ENCODE data around the gene UCKL1. TPM values are rescaled to one million over a fixed set of nuclear protein-coding genes. Genes with fewer than 3 reads are reported as not detected.
"Not testable (repeated sequence)": the region's sequence is repeated elsewhere in the genome, so short reads cannot be mapped to it uniquely, and the experiment has no call there.

UCKL1 gene
- total and polyA plus RNA-seq, 5 experiments from 2014 or later, result 19.8 to 50.9 (median 28.3) TPM

DNA sequence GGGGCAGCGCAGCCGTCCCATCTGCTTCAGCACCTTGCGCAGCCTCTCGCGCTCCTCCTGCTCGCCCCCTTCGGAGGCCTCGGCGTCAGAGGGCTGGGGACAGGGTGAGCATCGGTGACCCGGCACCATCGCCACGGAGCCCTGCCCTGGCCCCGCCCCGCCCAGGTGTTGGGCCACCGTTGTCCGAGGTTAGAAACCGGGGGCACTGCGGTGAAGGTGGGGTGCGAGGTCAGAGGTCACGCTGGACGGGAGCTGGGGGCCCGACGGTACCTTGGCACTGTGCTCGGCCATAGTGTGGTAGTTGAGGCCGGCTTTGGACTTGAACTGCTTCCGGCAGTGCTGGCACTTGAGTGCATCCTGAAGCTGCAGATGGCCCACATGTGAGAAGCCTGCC lies 7.1 kb upstream of the UCKL1 start:
- Mint-ChIP-seq H3K4me1 (peaks cover 3 to 6% (median 3%) of the 10 kb centered on the region in 4 donors), H3K36me3 (peaks cover 0 to 22% (median 2%) of the 10 kb centered on the region in 3 donors), H3K9me3 (peaks cover 0 to 6% (median 0%) of the 10 kb centered on the region in 9 donors), H3K4me3 (peak overlapping the region in 1 of 10 donors; percentile 56), H3K27ac (no peak overlapping the region), H3K27me3 (no peaks in the 10 kb centered on the region)
- DNase-seq, result peak in 1 of 10 donors; percentile 57
- ATAC-seq, result no peak
- POLR2A ChIA-PET, result interaction anchor here (0.5 to 1.5 kb wide), 3 partner anchors 10 to 43 kb away, joined by 3 read pairs; partner anchors contain the start of gene PRPF6

DNA sequence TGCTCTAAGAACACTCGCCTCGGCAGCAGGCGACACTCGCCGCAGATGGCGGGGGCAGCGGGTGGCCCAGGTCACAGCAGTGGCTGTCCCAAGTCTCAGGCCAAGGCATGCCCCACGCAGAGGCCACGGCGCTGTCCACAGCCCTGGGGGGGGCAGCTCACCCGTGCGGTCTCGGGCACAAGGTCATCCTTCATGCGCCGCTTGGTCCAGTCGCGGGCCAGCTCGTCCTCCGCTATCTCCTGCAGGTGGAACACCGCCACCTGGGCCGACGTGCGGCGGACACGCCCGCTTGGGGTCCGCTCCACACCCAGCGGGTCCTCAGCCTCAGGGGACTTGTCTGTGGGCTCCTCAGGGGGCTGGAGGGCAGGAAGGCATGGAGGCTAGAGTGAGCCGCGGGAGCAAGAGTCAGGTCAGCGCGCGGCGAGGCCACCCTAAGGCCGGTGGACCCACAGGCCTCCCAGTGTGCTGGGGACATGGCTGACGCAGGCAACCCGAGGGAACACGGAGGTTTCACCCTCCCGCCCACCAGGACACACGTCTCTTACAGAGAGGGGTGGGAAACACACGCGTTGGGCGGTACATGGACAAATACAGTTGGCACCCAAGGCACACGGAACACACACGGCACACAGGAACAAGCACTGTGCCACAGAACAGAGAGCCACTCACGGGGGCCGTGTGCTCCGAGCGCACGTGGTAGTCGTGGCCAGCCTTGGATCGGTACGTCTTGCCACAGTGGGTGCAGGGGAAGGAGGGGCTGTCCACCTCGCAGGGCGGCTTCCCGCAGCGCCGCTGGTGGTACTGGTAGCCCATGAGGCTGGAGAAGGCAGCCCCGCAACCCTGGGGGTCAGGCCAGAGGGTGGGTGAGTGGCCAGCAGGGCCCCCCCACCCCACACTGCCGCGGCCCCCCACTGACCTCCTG lies 6.5 kb upstream of the UCKL1 start:
- H3K4me1 Mint-ChIP-seq, result peaks cover 0 to 6% (median 3%) of the 10 kb centered on the region in 4 donors
- peak overlapping the region in 1 of 10 donors; percentile 24 for H3K27ac Mint-ChIP-seq
- no peaks in the 10 kb centered on the region for H3K27me3 Mint-ChIP-seq
- H3K4me3 Mint-ChIP-seq, result no peak overlapping the region
- H3K9me3 Mint-ChIP-seq, result peaks cover 0 to 6% (median 0%) of the 10 kb centered on the region in 9 donors
- H3K36me3 Mint-ChIP-seq, result peaks cover 0 to 22% (median 2%) of the 10 kb centered on the region in 3 donors
- POLR2A ChIA-PET, result interaction anchor here (1.5 kb wide), 1 partner anchor 18 kb away, joined by 3 read pairs; the partner anchor contains the start of gene PRPF6
- DNase-seq (no peak), ATAC-seq (no peak)

DNA sequence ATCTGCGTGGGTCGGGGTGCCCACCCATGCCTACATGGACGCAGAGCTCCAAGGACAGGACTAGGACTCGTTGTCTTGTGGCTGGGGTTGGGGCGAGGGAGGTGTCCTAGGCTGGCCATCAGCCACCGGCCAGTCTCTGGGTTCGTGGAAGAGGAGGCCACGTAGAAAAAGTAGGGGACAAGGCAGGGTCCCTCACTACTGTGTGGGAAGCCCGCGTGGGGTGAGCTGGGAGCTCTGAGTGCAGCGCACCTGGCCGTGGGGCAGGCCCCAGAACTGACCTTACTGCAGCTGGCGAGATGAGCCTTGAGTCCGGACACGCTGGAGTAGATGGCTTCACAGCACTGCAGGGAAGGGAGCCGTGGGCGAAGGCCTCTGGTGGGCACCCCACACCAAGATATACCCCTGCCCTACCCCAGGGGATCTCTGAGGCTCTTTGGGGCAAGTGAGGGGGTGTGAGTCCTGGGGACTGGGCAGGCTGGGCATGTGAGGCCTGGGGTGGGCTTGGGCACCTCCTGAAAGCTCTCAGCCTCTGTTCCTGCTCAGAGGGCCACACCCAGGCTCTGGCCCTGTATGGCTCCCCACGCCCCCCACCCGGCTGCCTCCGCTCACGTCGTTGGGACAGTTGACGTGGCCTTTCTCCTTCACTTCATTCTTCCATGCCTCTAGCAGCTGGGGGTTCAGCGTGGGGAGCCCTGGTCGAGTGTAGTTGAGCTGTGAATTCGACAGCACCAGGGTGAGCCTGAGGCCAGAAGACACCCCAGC lies 5.6 kb upstream of the UCKL1 start:
- H3K27ac Mint-ChIP-seq, result peak overlapping the region in 1 of 10 donors; percentile 24
- H3K4me3 Mint-ChIP-seq, result no peak overlapping the region
- no peaks in the 10 kb centered on the region for H3K27me3 Mint-ChIP-seq
- POLR2A ChIA-PET, result interaction anchor here (0.6 to 1.2 kb wide), 3 partner anchors 10 to 105 kb away, joined by 3 to 5 read pairs (median 3); no protein-coding TSS in a partner anchor
- no peak for ATAC-seq
- peaks cover 0 to 22% (median 2%) of the 10 kb centered on the region in 3 donors for H3K36me3 Mint-ChIP-seq
- no peak for DNase-seq
- peaks cover 0 to 6% (median 0%) of the 10 kb centered on the region in 9 donors for H3K9me3 Mint-ChIP-seq
- H3K4me1 Mint-ChIP-seq, result peaks cover 3 to 12% (median 7%) of the 10 kb centered on the region in 4 donors

DNA sequence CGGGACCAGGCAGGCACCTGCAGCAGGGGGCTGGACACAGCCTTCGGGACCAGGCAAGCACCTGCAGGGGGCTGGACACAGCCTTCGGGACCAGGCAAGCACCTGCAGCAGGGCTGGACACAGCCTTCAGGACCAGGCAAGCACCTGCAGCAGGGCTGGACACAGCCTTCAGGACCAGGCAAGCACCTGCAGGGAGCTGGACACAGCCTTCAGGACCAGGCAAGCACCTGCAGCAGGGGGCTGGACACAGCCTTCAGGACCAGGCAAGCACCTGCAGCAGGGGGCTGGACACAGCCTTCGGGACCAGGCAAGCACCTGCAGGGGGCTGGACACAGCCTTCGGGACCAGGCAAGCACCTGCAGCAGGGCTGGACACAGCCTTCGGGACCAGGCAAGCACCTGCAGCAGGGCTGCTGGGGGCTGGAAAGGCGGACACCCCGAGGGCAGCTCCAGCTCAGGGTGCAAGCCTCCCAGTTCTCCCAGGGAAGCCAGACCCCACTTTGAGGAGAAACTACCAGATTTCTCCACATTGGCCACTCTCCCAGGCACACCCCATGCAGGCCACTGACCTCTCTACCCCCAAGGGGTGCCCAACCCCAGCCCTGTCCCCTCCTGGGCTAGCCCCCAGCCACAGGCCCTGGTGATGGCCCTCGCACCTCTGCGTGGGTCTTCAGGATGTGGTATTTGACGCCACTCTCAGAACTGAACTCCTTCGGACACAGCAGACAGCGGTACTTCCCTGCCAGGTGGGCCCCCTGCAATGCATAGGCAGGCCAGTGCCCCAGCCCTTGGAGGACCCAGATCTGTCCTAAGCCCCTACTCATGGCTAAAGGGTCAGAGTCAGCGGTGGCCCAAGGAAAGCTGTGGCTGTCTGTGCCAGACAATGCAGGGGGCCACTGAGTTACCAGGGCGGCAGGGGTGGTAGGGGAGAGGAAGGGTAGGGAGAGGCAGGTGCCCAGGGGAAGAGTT lies 4.7 kb upstream of the UCKL1 start:
- H3K36me3 Mint-ChIP-seq, result peaks cover 0 to 22% (median 2%) of the 10 kb centered on the region in 3 donors
- not testable (repeated sequence) for ATAC-seq

DNA sequence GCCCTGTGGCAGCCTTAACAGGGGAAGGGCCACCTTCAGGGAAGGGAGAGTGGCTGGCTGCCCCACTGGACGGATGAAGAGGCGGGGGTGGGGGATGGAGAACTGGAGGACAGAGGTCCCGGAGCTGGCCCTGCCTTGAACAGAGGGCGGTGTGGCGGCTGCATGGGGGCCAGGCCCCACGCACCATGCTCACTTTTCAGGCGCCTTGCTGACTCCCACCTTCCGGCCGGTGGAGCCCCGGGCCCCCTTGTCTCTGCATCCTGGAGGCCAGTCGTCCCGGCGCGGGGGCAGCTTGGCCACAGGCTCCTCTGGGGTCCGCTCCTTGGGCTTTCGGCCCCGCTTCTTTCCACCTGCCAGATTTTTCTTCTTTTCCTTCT lies 3.5 kb upstream of the UCKL1 start:
- POLR2A ChIA-PET, result no interaction called here
- no peak overlapping the region for H3K27ac Mint-ChIP-seq

More for the DNA sequence above, 4.7 kb upstream of the UCKL1 start:
- POLR2A ChIA-PET, result interaction anchor here (0.6 to 1.2 kb wide), 3 partner anchors 11 to 104 kb away, joined by 3 to 5 read pairs (median 3); no protein-coding TSS in a partner anchor
- H3K4me1 Mint-ChIP-seq, result peaks cover 4 to 13% (median 9%) of the 10 kb centered on the region in 4 donors
- not testable (repeated sequence) for H3K9me3 Mint-ChIP-seq, H3K27me3 Mint-ChIP-seq, H3K27ac Mint-ChIP-seq, DNase-seq, H3K4me3 Mint-ChIP-seq

DNA sequence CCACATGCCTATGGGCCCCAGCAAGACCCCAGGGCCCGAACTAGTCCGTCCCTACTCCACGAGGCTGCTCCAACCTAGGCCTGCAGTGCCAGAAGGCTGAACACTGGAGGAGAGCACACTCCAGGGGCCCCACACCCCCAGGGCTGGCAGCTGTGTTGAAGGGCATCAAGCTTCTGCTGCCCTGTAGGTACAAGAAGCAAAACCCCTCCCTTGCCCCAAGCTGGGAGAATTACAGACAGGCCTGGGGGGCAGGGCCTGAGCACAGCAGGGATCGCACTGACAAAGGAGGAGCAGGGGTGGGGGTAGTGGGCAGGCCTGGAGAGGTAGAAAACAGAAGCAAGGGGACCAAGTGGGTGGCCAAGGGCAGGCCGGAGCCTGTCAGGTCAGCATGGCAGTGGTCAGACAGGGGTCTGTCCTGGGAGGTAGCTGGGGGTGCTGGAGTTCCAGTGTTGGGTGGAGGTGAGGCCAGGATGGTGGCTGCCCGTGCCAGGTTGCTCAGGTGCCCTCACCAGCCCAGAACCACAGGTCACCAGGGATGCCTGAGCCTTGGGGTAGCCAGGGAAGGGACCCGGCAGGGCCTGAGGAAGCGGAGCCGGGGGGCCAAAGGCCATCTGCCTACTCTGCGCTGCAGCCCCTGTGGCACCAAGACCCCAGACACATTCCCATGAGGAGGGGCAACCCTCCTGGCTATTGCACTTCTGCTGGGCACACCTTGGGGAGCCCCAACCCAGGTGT lies 2.9 kb upstream of the UCKL1 start:
- DNase-seq (no peak), ATAC-seq (no peak)
- Mint-ChIP-seq H3K4me1 (peaks cover 7 to 23% (median 17%) of the 10 kb centered on the region in 4 donors), H3K27ac (peak overlapping the region in 4 of 10 donors; percentile 20 to 75 (median 53)), H3K36me3 (peaks cover 0 to 20% (median 2%) of the 10 kb centered on the region in 3 donors), H3K27me3 (no peaks in the 10 kb centered on the region), H3K9me3 (peaks cover 0 to 3% (median 0%) of the 10 kb centered on the region in 9 donors), H3K4me3 (peak overlapping the region in 2 of 10 donors; percentile 14 to 47)
- POLR2A ChIA-PET, result interaction anchor here (0.6 to 1.0 kb wide), 4 partner anchors 8 to 84 kb away, joined by 3 to 5 read pairs (median 4); no protein-coding TSS in a partner anchor

More for the DNA sequence above, 3.5 kb upstream of the UCKL1 start:
- Mint-ChIP-seq H3K4me1 (peaks cover 4 to 18% (median 12%) of the 10 kb centered on the region in 4 donors), H3K27me3 (no peaks in the 10 kb centered on the region), H3K4me3 (no peak overlapping the region), H3K9me3 (peaks cover 0 to 3% (median 0%) of the 10 kb centered on the region in 9 donors), H3K36me3 (peaks cover 0 to 22% (median 2%) of the 10 kb centered on the region in 3 donors)
- ATAC-seq (no peak), DNase-seq (no peak)

DNA sequence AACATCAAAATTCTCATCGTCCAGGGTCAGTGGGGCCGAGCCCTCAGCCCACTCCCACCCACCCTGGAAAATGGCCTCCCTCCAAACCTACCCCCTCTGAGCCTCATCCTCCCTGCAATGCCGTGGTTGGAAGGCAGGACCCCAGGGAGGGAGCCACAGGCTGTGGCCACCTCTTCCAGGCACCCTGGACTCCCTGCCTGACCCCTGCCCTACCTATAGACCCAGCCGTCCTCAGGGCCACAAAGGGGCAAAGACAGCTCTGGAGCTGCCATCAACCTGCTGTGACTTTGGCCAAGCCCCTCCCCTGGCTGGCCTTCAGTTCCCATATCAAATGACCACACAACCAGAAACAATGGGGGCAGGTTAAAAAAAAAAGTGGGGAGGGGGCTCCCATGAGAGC lies 2.3 kb upstream of the UCKL1 start:
- H3K36me3 Mint-ChIP-seq, result peaks cover 0 to 21% (median 2%) of the 10 kb centered on the region in 3 donors
- peak overlapping the region in 2 of 10 donors; percentile 56 to 57 for H3K27ac Mint-ChIP-seq
- POLR2A ChIA-PET, result interaction anchor here (0.6 to 1.0 kb wide), 3 partner anchors 9 to 17 kb away, joined by 3 to 4 read pairs (median 3); no protein-coding TSS in a partner anchor
- ATAC-seq (no peak), DNase-seq (no peak)
- no peaks in the 10 kb centered on the region for H3K27me3 Mint-ChIP-seq
- peaks cover 9 to 30% (median 24%) of the 10 kb centered on the region in 4 donors for H3K4me1 Mint-ChIP-seq
- peak overlapping the region in 1 of 10 donors; percentile 18 for H3K4me3 Mint-ChIP-seq
- no peaks in the 10 kb centered on the region for H3K9me3 Mint-ChIP-seq

DNA sequence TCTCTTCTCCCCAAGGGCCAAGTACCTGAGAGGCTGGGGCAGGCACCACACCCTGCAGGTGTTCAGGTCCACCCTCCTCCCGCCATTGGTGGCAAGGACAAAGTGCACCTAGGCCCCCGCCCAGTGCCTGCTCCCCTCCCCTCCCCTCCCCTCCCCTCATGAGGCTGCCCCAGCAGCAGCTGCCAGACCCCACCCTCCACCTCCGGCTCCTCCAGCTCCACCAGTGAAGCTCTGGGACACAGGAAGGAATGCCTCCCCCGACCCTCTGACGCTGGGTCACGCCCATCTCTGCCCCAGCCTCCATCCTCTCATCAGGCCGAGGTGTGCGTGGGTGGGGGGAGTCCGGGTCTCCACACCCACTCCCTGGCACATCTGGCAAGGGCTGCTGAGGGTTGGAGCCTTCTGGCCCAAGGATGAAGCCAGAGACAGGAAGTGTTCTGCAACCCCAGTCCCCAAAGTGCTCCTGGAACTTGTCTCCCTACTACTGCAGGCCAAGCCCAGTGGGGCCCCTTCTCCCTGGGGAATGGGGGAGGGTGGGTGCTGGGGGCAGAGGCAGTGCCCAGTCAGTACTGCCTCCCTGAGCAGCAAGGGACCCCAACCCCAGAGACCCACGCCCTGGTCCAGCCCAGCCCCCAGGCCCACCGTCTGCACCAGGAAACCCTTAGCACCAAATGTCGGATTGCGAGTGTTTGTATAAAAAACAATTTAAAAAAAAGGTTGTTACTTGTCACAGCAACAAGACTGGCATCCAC lies 1.6 kb upstream of the UCKL1 start:
- Mint-ChIP-seq H3K4me1 (peaks cover 10 to 36% (median 26%) of the 10 kb centered on the region in 4 donors), H3K36me3 (peaks cover 0 to 21% (median 2%) of the 10 kb centered on the region in 3 donors), H3K9me3 (no peaks in the 10 kb centered on the region), H3K27ac (peak overlapping the region in 5 of 10 donors; percentile 15 to 90 (median 44)), H3K4me3 (peak overlapping the region in 7 of 10 donors; percentile 36 to 76 (median 59)), H3K27me3 (no peaks in the 10 kb centered on the region)
- POLR2A ChIA-PET, result interaction anchor here (0.6 to 2.4 kb wide), 8 partner anchors 9 to 216 kb away, joined by 3 to 19 read pairs (median 6); partner anchors contain the start of genes PRPF6, RGS19 and SAMD10
- ATAC-seq, result no peak
- DNase-seq, result no peak

DNA sequence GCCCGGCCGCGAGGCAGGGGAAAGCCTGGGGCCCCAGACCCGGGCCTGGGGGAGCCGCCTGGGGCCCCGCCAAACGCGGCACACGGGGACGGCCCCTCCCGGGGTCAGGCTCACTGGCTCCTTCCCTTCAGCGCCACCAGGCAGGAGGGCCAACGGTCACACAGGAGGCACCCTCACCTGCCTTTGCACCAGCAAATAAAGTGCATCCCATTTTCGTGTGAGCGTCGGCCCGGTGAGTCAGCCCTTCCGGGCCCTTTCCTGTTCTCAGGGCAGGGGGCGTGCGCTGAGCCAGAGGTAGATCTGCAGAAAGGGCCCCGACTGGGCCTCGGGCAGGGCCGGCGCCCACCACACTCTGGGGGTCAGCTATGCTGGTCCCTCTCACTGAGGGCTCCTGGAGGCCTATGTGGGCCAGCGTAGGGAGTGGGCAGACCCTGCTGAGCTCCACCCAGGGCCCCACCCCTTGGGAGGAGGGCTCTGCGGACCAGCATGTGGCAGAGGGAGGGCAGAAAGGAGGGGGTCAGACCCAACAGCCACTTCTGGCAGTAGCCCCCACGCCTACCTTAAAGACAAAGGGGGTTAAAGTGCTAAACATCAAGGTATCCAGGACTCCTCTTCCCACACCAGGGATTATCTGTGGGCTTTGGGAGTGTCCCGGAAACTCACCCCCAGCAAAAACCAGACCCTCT lies 931 bp upstream of the UCKL1 start:
- Mint-ChIP-seq H3K4me3 (peak overlapping the region; percentile 76 to 89 (median 84)), H3K9me3 (no peaks in the 10 kb centered on the region), H3K4me1 (peaks cover 10 to 41% (median 29%) of the 10 kb centered on the region in 4 donors), H3K27me3 (no peaks in the 10 kb centered on the region), H3K36me3 (peaks cover 0 to 17% (median 2%) of the 10 kb centered on the region in 3 donors), H3K27ac (peak overlapping the region in 8 of 10 donors; percentile 25 to 90 (median 64))
- DNase-seq, result peak in 4 of 10 donors; percentile 35 to 77 (median 52)
- POLR2A ChIA-PET, result interaction anchor here (0.7 to 2.4 kb wide), 15 partner anchors 9 to 461 kb away, joined by 3 to 19 read pairs (median 5); partner anchors contain the start of genes LIME1, PRPF6, PTK6 and RGS19
- peak; percentile 16 to 38 for ATAC-seq
